Neuron (in vitro differentiated cells): Measurements from ENCODE around the gene KRTAP4-12.
"Not testable (repeated sequence)": the region's sequence is repeated elsewhere in the genome, so short reads cannot be mapped to it uniquely, and the experiment has no call there.

ENCODE experiments used
- H2AFZ ChIP-seq: one replicate; pipeline ENCODE4 v1.6.1; 2013; ENCODE audit warnings: low read depth, mild to moderate bottlenecking, inconsistent platforms, low read length, moderate library complexity
- H3K27me3 ChIP-seq: one replicate; pipeline ENCODE4 v1.6.1; 2013; ENCODE audit warnings: low read length; ENCODE audit not compliant: insufficient read depth
- H3K36me3 ChIP-seq: one replicate; pipeline ENCODE4 v1.6.1; 2013; ENCODE audit warnings: low read length; ENCODE audit not compliant: insufficient read depth
- H3K4me1 ChIP-seq: one replicate; pipeline ENCODE4 v1.6.1; 2013; ENCODE audit warnings: low read length; ENCODE audit not compliant: insufficient read depth
- H3K4me3 ChIP-seq: 2 replicates; pipeline ENCODE4 v1.5.1; 2013; ENCODE audit warnings: mild to moderate bottlenecking, low read length, moderate library complexity
- H3K9me3 ChIP-seq: one replicate; pipeline ENCODE4 v1.6.1; 2013; ENCODE audit warnings: low read length

The KRTAP4-12 gene

DNA sequence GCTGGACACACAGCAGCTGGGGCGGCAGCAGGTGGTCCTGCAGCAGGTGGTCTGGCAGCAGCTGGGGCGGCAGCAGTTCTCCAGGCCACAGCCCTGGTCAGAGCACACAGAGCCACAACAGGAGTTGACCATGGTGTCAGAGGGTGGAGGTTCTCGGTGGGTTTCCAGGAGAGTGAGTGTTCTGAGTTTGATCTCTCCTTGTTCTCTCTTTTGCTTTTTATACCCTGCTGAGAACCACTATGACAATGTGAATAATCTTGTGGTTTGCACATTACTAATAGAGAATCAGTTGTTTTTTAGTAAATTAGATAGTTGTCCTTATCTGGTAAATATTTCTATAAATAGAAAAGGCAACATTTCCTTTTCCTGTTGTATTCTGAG lies at the start of gene KRTAP4-12:
Gene KRTAP4-12, minus strand, starts transcription at position 192 of the 381 bp plus-strand sequence. Its CDS starts 60 bp downstream, at position 132.
- not testable (repeated sequence) for H3K4me3 ChIP-seq, H3K27me3 ChIP-seq, H3K9me3 ChIP-seq, H3K36me3 ChIP-seq, H2AFZ ChIP-seq, H3K4me1 ChIP-seq

DNA sequence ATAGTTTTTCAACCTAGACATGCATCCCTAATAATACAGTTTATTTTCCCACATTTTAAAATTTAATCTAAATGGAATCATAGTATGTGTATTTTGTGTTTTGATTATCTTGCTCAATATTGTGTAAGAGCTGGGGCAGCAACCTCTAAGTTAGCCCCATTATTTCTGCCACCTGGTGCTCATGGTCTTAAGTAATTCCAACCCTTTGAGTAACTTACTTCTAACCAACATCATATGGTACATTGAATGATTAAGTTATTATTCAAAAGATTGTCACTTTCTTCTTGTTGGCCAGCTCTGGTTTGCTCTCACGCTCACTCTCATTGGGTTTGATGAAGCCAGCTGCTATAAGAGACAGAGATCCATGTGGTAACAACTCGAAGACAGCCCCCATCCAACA lies 47.9 kb upstream of the KRTAP4-12 start:
- Histone ChIP-seq H3K27me3 (no peaks in the 10 kb centered on the region), H3K4me3 (no peak overlapping the region), H3K4me1 (no peaks in the 10 kb centered on the region), H2AFZ (no peak overlapping the region), H3K9me3 (no peaks in the 10 kb centered on the region), H3K36me3 (no peaks in the 10 kb centered on the region)

GRCh38 chr17:41168121-41168520 lies 44.1 kb upstream of the KRTAP4-12 start, which contains the start of gene KRTAP4-3:
Gene KRTAP4-3 (minus strand): TSS chr17:41168221. CDS start chr17:41168172, 49 bp downstream.
- Histone ChIP-seq H3K4me3 (no peak within 1 kb of the TSS), H3K4me1 (no peaks in the 10 kb centered on the region), H3K27me3 (no peaks in the 10 kb centered on the region)

GRCh38 chr17:41167561-41167960 lies 43.6 kb upstream of the KRTAP4-12 start:
- H2AFZ ChIP-seq: no peak overlapping the region
- no peaks in the 10 kb centered on the region for H3K9me3 ChIP-seq
- H3K27me3 ChIP-seq: no peaks in the 10 kb centered on the region
- no peak overlapping the region for H3K4me3 ChIP-seq
- H3K36me3 ChIP-seq: no peaks in the 10 kb centered on the region
- H3K4me1 ChIP-seq: no peaks in the 10 kb centered on the region

More at GRCh38 chr17:41168121-41168520, 44.1 kb upstream of the KRTAP4-12 start, which contains the start of gene KRTAP4-3:
- no peaks in the 10 kb centered on the region for H3K9me3 ChIP-seq
- H2AFZ ChIP-seq: no peak within 1 kb of the TSS
- H3K36me3 ChIP-seq: no peaks in the 10 kb centered on the region

DNA sequence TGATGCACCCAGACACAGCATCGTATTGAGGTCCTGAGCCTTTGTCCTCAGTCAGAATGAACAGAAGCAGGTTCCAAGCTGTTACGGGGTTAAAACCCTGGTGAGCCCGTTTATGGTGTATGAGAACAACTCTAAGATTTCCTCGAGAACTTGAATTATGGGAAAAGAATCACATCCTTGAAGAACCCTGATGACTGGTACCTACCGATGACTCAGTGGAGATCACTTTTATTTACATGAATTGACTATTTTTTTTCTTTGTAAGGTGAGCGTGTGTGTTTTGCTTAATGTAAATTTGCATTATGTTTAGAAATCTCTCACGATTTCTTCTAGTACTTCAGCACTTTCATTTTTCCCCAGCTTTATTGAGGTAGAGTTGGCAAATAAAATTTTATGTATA lies 39.8 kb upstream of the KRTAP4-12 start:
- no peak overlapping the region for H3K4me3 ChIP-seq
- no peaks in the 10 kb centered on the region for H3K36me3 ChIP-seq
- no peaks in the 10 kb centered on the region for H3K27me3 ChIP-seq
- no peaks in the 10 kb centered on the region for H3K9me3 ChIP-seq
- no peak overlapping the region for H2AFZ ChIP-seq
- H3K4me1 ChIP-seq: no peaks in the 10 kb centered on the region

- Histone ChIP-seq H3K4me1 (no peaks in the 10 kb centered on the region), H3K27me3 (no peaks in the 10 kb centered on the region), H3K9me3 (no peaks in the 10 kb centered on the region), H3K36me3 (no peaks in the 10 kb centered on the region), H2AFZ (no peak within 1 kb of the TSS), H3K4me3 (no peak within 1 kb of the TSS)
These were observed 36.7 kb upstream of the KRTAP4-12 start, which contains the start of gene KRTAP4-4 for GRCh38 chr17:41160648-41161047. Gene KRTAP4-4 (minus strand): TSS chr17:41160748. CDS start chr17:41160691, 57 bp downstream.

DNA sequence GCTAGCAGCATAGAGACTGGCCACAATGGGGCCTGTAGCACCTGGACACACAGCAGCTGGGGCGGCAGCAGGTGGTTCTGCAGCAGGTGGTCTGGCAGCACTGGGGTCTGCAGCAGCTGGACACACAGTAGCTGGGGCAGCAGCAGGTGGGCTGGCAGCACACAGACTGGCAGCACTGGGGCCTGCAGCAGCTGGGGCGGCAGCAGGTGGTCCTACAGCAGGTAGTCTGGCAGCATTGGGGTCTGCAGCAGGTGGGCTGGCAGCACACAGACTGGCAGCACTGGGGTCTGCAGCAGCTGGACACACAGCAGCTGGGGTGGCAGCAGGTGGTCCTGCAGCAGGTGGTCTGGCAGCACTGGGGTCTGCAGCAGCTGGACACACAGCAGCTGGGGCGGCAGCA lies 36.2 kb upstream of the KRTAP4-12 start:
- not testable (repeated sequence) for H3K4me3 ChIP-seq

GRCh38 chr17:41153856-41154255 lies 29.9 kb upstream of the KRTAP4-12 start:
- Histone ChIP-seq H3K27me3 (no peaks in the 10 kb centered on the region), H3K4me3 (no peak overlapping the region), H3K4me1 (no peaks in the 10 kb centered on the region), H3K36me3 (no peaks in the 10 kb centered on the region), H2AFZ (no peak overlapping the region), H3K9me3 (no peaks in the 10 kb centered on the region)

More for the DNA sequence above, 36.2 kb upstream of the KRTAP4-12 start:
- not testable (repeated sequence) for H3K9me3 ChIP-seq, H3K27me3 ChIP-seq, H3K36me3 ChIP-seq, H3K4me1 ChIP-seq, H2AFZ ChIP-seq

- Histone ChIP-seq H3K9me3 (no peaks in the 10 kb centered on the region), H3K4me3 (no peak overlapping the region), H3K36me3 (no peaks in the 10 kb centered on the region), H2AFZ (no peak overlapping the region), H3K4me1 (no peaks in the 10 kb centered on the region), H3K27me3 (no peaks in the 10 kb centered on the region)
These were observed 27.5 kb upstream of the KRTAP4-12 start for GRCh38 chr17:41151525-41151924.

DNA sequence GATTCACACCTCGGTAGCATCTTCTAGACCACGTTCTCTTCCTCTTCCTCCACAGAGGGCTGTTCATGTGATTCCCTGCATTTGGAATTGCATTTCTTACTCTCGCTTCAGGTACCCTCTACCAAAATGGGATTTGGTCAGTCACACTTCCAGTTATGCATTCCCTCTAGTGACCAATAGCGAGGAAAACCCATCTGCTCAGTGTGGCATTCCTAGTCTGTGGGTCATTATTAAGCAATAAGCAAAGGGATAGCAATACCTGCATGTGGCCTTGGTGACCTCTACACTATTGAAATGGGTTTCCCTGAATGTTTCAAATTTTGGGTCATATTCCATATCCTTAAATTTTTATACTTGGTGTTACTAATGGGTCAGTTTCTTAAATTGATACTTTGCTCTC lies 26.0 kb upstream of the KRTAP4-12 start:
- H3K27me3 ChIP-seq: no peaks in the 10 kb centered on the region
- H3K36me3 ChIP-seq: no peaks in the 10 kb centered on the region
- no peak overlapping the region for H3K4me3 ChIP-seq
- H2AFZ ChIP-seq: no peak overlapping the region
- H3K9me3 ChIP-seq: no peaks in the 10 kb centered on the region
- no peaks in the 10 kb centered on the region for H3K4me1 ChIP-seq

DNA sequence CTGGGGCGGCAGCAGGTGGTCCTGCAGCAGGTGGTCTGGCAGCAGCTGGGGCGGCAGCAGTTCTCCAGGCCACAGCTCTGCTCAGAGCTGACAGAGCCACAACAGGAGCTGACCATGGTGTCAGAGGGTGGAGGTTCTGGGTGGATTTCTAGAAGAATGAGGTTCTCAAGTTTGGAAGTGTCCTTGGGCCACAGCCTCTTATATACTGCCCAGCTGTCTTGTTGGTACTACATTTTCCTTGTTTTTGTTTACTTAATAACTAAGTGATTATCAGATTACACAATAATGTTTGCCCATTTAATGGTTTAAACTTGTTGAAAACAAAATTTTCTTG lies 25.6 kb upstream of the KRTAP4-12 start, which contains the start of gene KRTAP4-5:
Gene KRTAP4-5, minus strand, starts transcription at position 174 of the 334 bp plus-strand sequence. Its CDS starts 58 bp downstream, at position 116.
- H3K36me3 ChIP-seq: no peaks in the 10 kb centered on the region
- no peaks in the 10 kb centered on the region for H3K4me1 ChIP-seq
- H3K4me3 ChIP-seq: no peak within 1 kb of the TSS
- no peak within 1 kb of the TSS for H2AFZ ChIP-seq
- no peaks in the 10 kb centered on the region for H3K27me3 ChIP-seq
- no peaks in the 10 kb centered on the region for H3K9me3 ChIP-seq

DNA sequence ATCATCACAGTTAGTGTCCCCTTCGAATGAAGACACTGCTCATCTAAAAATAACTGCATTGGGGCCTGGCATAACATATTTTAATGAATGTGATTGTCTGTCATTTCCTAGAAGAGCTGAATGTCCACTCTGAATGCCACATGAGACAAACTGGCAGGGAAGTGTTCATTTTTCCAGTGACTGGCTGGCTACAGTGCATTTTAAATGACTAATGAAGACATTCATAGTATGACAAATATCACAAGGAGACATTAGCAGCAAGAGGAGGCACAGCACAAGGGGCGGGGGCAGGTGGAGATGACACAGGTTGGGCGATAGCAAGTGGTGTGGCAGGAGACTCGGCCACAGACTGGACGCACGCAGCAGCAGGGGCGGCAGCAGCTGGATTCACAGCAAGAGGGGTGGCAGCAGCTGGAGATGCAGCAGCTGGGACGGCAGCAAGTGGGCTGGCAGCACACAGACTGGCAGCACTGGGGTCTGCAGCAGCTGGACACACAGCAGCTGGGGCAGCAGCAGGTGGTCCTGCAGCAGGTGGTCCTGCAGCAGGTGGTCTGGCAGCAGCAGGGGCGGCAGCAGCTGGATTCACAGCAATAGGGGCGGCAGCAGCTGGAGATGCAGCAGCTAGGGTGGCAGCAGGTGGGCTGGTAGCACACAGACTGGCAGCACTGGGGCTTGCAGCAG lies 25.1 kb upstream of the KRTAP4-12 start:
- not testable (repeated sequence) for H3K4me3 ChIP-seq, H2AFZ ChIP-seq, H3K4me1 ChIP-seq, H3K9me3 ChIP-seq, H3K27me3 ChIP-seq, H3K36me3 ChIP-seq

- no peak overlapping the region for H2AFZ ChIP-seq
- H3K4me3 ChIP-seq: no peak overlapping the region
- no peaks in the 10 kb centered on the region for H3K27me3 ChIP-seq
- H3K36me3 ChIP-seq: no peaks in the 10 kb centered on the region
- H3K9me3 ChIP-seq: no peaks in the 10 kb centered on the region
- no peaks in the 10 kb centered on the region for H3K4me1 ChIP-seq
These were observed 23.7 kb upstream of the KRTAP4-12 start for GRCh38 chr17:41147531-41148204.
